ENCODE results near the gene KIF16B.
"Not testable (repeated sequence)": the region's sequence is repeated elsewhere in the genome, so short reads cannot be mapped to it uniquely, and the experiment has no call there.

The KIF16B gene

GRCh38 chr20:16258766-16259165 lies 314.5 kb downstream of the KIF16B start:
- H3K4me3 ChIP-seq (ENCODE audit: low read depth, low read length), result no peak overlapping the region
- DNase-seq (ENCODE audit: low read depth), result no peak

- DNase-seq (ENCODE audit: low read depth), result no peak
Observed at GRCh38 chr20:16257813-16258430, 315.3 kb downstream of the KIF16B start.

GRCh38 chr20:16257021-16257420 lies 316.2 kb downstream of the KIF16B start:
- H3K4me3 ChIP-seq (ENCODE audit: low read depth, low read length), result no peak overlapping the region
- DNase-seq (ENCODE audit: low read depth), result no peak

More at GRCh38 chr20:16257813-16258430, 315.3 kb downstream of the KIF16B start:
- H3K4me3 ChIP-seq (ENCODE audit: low read depth, low read length), result no peak overlapping the region

GRCh38 chr20:16246870-16247269 lies 326.4 kb downstream of the KIF16B start:
- H3K4me3 ChIP-seq (ENCODE audit: low read depth, low read length), result no peak overlapping the region
- no peak for DNase-seq (ENCODE audit: low read depth)

- DNase-seq (ENCODE audit: low read depth), result no peak
Observed at GRCh38 chr20:16246291-16246690, 327.0 kb downstream of the KIF16B start.

GRCh38 chr20:16245879-16246278 lies 327.4 kb downstream of the KIF16B start:
- H3K4me3 ChIP-seq (ENCODE audit: low read depth, low read length), result no peak overlapping the region
- no peak for DNase-seq (ENCODE audit: low read depth)

More at GRCh38 chr20:16246291-16246690, 327.0 kb downstream of the KIF16B start:
- H3K4me3 ChIP-seq (ENCODE audit: low read depth, low read length), result no peak overlapping the region

- no peak for DNase-seq (ENCODE audit: low read depth)
- H3K4me3 ChIP-seq (ENCODE audit: low read depth, low read length), result no peak overlapping the region
Observed at GRCh38 chr20:16244892-16245291, 328.4 kb downstream of the KIF16B start.

GRCh38 chr20:16243470-16243869 lies 329.8 kb downstream of the KIF16B start:
- DNase-seq (ENCODE audit: low read depth), result no peak
- no peak overlapping the region for H3K4me3 ChIP-seq (ENCODE audit: low read depth, low read length)

GRCh38 chr20:16241911-16242310 lies 331.3 kb downstream of the KIF16B start:
- H3K4me3 ChIP-seq (ENCODE audit: low read depth, low read length), result no peak overlapping the region
- DNase-seq (ENCODE audit: low read depth), result no peak

GRCh38 chr20:16240355-16240754 lies 332.9 kb downstream of the KIF16B start:
- no peak for DNase-seq (ENCODE audit: low read depth)

GRCh38 chr20:16236589-16237241 lies 336.5 kb downstream of the KIF16B start:
- H3K4me3 ChIP-seq (ENCODE audit: low read depth, low read length), result no peak overlapping the region
- DNase-seq (ENCODE audit: low read depth), result no peak

More at GRCh38 chr20:16240355-16240754, 332.9 kb downstream of the KIF16B start:
- H3K4me3 ChIP-seq (ENCODE audit: low read depth, low read length), result no peak overlapping the region

- H3K4me3 ChIP-seq (ENCODE audit: low read depth, low read length), result no peak overlapping the region
- no peak for DNase-seq (ENCODE audit: low read depth)
Observed at GRCh38 chr20:16230402-16230801, 342.8 kb downstream of the KIF16B start.

GRCh38 chr20:16229813-16230212 lies 343.4 kb downstream of the KIF16B start:
- no peak for DNase-seq (ENCODE audit: low read depth)

GRCh38 chr20:16228722-16229121 lies 344.5 kb downstream of the KIF16B start:
- no peak for DNase-seq (ENCODE audit: low read depth)
- no peak overlapping the region for H3K4me3 ChIP-seq (ENCODE audit: low read depth, low read length)

More at GRCh38 chr20:16229813-16230212, 343.4 kb downstream of the KIF16B start:
- no peak overlapping the region for H3K4me3 ChIP-seq (ENCODE audit: low read depth, low read length)

GRCh38 chr20:16226961-16227360 lies 346.3 kb downstream of the KIF16B start:
- not testable (repeated sequence) for DNase-seq (ENCODE audit: low read depth); H3K4me3 ChIP-seq (ENCODE audit: low read depth, low read length)

GRCh38 chr20:16224836-16225235 lies 348.4 kb downstream of the KIF16B start:
- no peak for DNase-seq (ENCODE audit: low read depth)
- no peak overlapping the region for H3K4me3 ChIP-seq (ENCODE audit: low read depth, low read length)

GRCh38 chr20:16222859-16223411 lies 350.3 kb downstream of the KIF16B start:
- DNase-seq (ENCODE audit: low read depth), result no peak
- no peak overlapping the region for H3K4me3 ChIP-seq (ENCODE audit: low read depth, low read length)
